ENCODE results near the gene APOBEC2. TPM values are rescaled to one million over a fixed set of nuclear protein-coding genes. Genes with fewer than 3 reads are reported as not detected.

Gene APOBEC2
- total RNA-seq, 1 donor from 2014 or later: not detected

DNA sequence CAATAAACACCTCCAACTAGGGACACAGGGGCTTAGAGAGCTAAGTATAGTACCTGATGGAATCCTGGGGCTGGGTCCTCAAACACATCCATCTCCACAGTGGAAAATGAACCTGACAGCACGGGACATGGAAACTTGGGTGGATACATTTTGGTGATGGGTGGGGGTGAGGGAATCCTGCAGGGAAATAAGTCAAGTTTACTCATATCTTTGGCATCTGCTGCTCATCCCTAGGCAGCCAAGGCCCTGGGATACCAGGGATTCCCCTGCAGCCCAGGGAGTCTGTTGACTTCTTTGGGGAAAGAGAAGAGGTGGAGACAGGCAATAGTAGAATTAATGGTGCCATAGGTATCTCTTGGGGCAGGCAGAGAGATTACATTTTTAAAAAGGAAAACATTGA is 6.6 kb downstream of the APOBEC2 start:
- Histone ChIP-seq H3K27ac (no peak overlapping the region), H3K4me1 (peaks cover 9% of the 10 kb centered on the region), H3K4me3 (no peak overlapping the region), H3K27me3 (no peaks in the 10 kb centered on the region), H3K9me3 (no peaks in the 10 kb centered on the region), H3K36me3 (peaks cover 0 to 12% of the 10 kb centered on the region in 2 donors)
- no peak for DNase-seq (ENCODE audit: extremely low spot score in 2 of 2)
- intact Hi-C loops (cut with DNase I): no loop called here
- TF ChIP-seq, protein P1, sequence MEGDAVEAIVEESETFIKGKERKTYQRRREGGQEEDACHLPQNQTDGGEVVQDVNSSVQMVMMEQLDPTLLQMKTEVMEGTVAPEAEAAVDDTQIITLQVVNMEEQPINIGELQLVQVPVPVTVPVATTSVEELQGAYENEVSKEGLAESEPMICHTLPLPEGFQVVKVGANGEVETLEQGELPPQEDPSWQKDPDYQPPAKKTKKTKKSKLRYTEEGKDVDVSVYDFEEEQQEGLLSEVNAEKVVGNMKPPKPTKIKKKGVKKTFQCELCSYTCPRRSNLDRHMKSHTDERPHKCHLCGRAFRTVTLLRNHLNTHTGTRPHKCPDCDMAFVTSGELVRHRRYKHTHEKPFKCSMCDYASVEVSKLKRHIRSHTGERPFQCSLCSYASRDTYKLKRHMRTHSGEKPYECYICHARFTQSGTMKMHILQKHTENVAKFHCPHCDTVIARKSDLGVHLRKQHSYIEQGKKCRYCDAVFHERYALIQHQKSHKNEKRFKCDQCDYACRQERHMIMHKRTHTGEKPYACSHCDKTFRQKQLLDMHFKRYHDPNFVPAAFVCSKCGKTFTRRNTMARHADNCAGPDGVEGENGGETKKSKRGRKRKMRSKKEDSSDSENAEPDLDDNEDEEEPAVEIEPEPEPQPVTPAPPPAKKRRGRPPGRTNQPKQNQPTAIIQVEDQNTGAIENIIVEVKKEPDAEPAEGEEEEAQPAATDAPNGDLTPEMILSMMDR (IDR thresholded peaks at IDR 0.05): no peak
- TF ChIP-seq POLR2AphosphoS5 (IDR thresholded peaks at IDR 0.05; ENCODE audit: insufficient read depth in 1 of 2, low read depth in 1 of 2): no peak
- TF ChIP-seq POLR2A (IDR thresholded peaks at IDR 0.05): no peak

DNA sequence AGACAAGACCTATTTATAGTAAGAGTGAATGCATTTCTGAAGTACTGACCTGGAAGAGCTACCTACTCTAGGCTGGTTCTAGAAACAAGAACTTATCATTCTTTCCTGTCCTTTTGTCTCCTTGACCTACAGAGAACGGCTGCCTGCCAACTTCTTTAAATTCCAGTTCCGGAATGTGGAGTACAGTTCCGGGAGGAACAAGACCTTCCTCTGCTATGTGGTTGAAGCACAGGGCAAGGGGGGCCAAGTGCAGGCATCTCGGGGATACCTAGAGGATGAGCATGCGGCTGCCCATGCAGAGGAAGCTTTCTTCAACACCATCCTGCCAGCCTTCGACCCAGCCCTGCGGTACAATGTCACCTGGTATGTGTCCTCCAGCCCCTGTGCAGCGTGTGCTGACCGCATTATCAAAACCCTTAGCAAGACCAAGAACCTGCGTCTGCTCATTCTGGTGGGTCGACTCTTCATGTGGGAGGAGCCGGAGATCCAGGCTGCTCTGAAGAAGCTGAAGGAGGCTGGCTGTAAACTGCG is 8.3 kb downstream of the APOBEC2 start:
- H3K9me3 ChIP-seq: no peaks in the 10 kb centered on the region
- intact Hi-C loops (cut with DNase I): no loop called here
- no peaks in the 10 kb centered on the region for H3K27me3 ChIP-seq
- H3K36me3 ChIP-seq: peaks cover 0 to 12% of the 10 kb centered on the region in 2 donors
- TF ChIP-seq POLR2A (IDR thresholded peaks at IDR 0.05): no peak
- TF ChIP-seq, protein P1 (IDR thresholded peaks at IDR 0.05): no peak
- TF ChIP-seq POLR2AphosphoS5 (IDR thresholded peaks at IDR 0.05; ENCODE audit: insufficient read depth in 1 of 2, low read depth in 1 of 2): no peak
- no peak overlapping the region for H3K4me3 ChIP-seq
- no peak for DNase-seq (ENCODE audit: extremely low spot score in 2 of 2)
- no peak overlapping the region for H3K27ac ChIP-seq
- peaks cover 9% of the 10 kb centered on the region for H3K4me1 ChIP-seq

DNA sequence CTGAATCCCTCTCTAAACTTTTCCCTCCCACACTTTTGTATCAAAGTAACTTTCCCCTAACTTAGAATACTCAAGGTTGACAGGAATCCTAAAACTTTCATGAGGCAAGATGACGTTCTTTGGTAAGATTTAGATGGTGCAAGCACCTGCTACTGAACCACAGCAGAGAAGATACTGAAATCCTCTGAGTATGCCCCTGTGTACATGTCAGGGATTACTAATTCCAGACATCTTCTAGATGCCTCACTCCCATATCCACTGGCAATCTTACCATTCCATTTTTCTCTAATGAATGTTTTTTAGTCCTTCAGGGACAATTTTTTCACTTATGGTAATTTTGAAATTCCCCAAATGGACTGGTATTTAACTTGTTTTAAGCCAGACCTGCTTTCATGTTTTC is 9.1 kb downstream of the APOBEC2 start:
- H3K9me3 ChIP-seq: no peaks in the 10 kb centered on the region
- TF ChIP-seq POLR2A (IDR thresholded peaks at IDR 0.05) (no peak), POLR2AphosphoS5 (IDR thresholded peaks at IDR 0.05; ENCODE audit: insufficient read depth in 1 of 2, low read depth in 1 of 2) (no peak)
- TF ChIP-seq, protein P1 (IDR thresholded peaks at IDR 0.05): no peak
- intact Hi-C loops (cut with DNase I): no loop called here
- H3K36me3 ChIP-seq: peaks cover 0 to 12% of the 10 kb centered on the region in 2 donors
- peaks cover 9% of the 10 kb centered on the region for H3K4me1 ChIP-seq
- H3K27me3 ChIP-seq: no peaks in the 10 kb centered on the region
- H3K27ac ChIP-seq: no peak overlapping the region
- no peak overlapping the region for H3K4me3 ChIP-seq
- DNase-seq (ENCODE audit: extremely low spot score in 2 of 2): no peak

DNA sequence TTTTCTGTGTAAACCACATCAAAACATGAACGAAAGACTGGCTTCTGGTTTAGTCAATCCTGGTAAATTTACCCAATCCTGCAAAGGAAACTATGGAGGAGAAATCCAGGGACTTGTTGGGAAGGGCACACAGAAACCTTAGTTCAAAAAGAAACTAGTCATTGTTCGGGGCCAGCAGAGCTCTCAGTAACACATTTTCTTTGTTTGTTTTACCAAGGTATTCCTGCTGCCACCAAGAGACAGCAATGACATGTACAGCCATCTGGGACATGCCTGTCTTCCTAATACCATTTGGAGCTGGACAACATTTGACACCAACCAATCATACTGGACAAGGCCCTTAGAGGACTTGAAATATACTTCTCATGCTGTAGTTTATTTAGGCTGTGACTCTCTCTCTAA is 10.9 kb downstream of the APOBEC2 start:
- Histone ChIP-seq H3K4me1 (peaks cover 9% of the 10 kb centered on the region), H3K27ac (no peak overlapping the region)
- intact Hi-C loops (cut with DNase I): no loop called here

DNA sequence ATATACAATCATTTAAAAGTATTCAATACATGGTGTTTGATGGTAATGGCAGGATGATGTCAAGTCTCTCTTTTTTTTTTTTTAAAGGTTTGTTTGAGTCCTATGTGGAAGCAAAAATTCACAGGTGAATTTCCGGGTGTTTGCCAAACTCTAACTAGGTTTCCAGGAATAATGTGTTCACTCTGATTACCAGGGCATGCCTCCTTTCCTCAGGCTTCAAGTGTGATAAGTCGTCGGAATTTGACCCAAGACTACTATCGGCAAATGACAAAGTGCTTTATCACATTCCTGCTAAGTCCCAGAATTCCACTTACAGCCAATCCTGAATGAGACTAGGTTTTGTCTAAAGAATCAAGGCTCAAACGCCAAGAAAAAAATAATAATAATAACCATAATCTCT is 11.8 kb downstream of the APOBEC2 start:
- Histone ChIP-seq H3K4me3 (no peak overlapping the region), H3K27me3 (no peaks in the 10 kb centered on the region), H3K36me3 (peaks cover 0 to 12% of the 10 kb centered on the region in 2 donors), H3K27ac (no peak overlapping the region), H3K4me1 (peaks cover 9% of the 10 kb centered on the region), H3K9me3 (no peaks in the 10 kb centered on the region)
- no peak for TF ChIP-seq POLR2A (IDR thresholded peaks at IDR 0.05)
- no peak for TF ChIP-seq POLR2AphosphoS5 (IDR thresholded peaks at IDR 0.05; ENCODE audit: insufficient read depth in 1 of 2, low read depth in 1 of 2)
- TF ChIP-seq, protein P1 (IDR thresholded peaks at IDR 0.05): no peak
- intact Hi-C loops (cut with DNase I): no loop called here
- DNase-seq (ENCODE audit: extremely low spot score in 2 of 2): no peak

More for the DNA sequence above, 10.9 kb downstream of the APOBEC2 start:
- Histone ChIP-seq H3K27me3 (no peaks in the 10 kb centered on the region), H3K9me3 (no peaks in the 10 kb centered on the region), H3K36me3 (peaks cover 0 to 12% of the 10 kb centered on the region in 2 donors), H3K4me3 (no peak overlapping the region)
- no peak for DNase-seq (ENCODE audit: extremely low spot score in 2 of 2)
- TF ChIP-seq POLR2A (IDR thresholded peaks at IDR 0.05) (no peak), POLR2AphosphoS5 (IDR thresholded peaks at IDR 0.05; ENCODE audit: insufficient read depth in 1 of 2, low read depth in 1 of 2) (no peak)
- TF ChIP-seq, protein P1 (IDR thresholded peaks at IDR 0.05): no peak
